K562 (cell line): ENCODE measurements around the gene COX4I2. TPM values are rescaled to one million over a fixed set of nuclear protein-coding genes. Genes with fewer than 3 reads are reported as not detected.

Experiments
- ATF6 ChIP-seq: sonication (generic); formaldehyde crosslinking; IDR thresholded peaks from 2 replicates; pipeline ENCODE4 v1.4.0; 2020; ENCODE audit warnings: mild to moderate bottlenecking, missing genetic modification reagents
- CXXC5 ChIP-seq: fragments of 250-450 bp; sonication (Bioruptor Pico); IDR thresholded peaks from 2 replicates; pipeline ENCODE4 v1.8.0; 2022; ENCODE audit warnings: inconsistent platforms, mild to moderate bottlenecking, moderate library complexity
- E2F5 ChIP-seq: sonication (generic); formaldehyde crosslinking; IDR thresholded peaks from 2 replicates; pipeline ENCODE4 v1.8.0; 2022; ENCODE audit warnings: mild to moderate bottlenecking, missing genetic modification reagents
- FOXM1 ChIP-seq, 2 experiments: fragments of 450-650 bp in 1 of 2; sonication (generic) in 1 of 2; formaldehyde crosslinking in 1 of 2; IDR thresholded peaks; 2 replicates each; pipeline versions ENCODE4 v1.6.1 to v1.9.0; 2017 to 2022; ENCODE audit warnings: low read depth in 2 of 2, mild to moderate bottlenecking in 2 of 2, missing genetic modification reagents in 1 of 2, moderate library complexity in 1 of 2
- JUN ChIP-seq, 2 experiments: sonication (generic) in 1 of 2; formaldehyde crosslinking in 1 of 2; IDR thresholded peaks; 2 replicates each; pipeline versions ENCODE4 v1.6.1 to v1.8.0; 2012 to 2022; ENCODE audit warnings: borderline replicate concordance in 2 of 2, mild to moderate bottlenecking in 2 of 2, improper control_type of control experiment in 1 of 2, low read depth in 1 of 2, low read length in 1 of 2, missing genetic modification reagents in 1 of 2
- KLF1 ChIP-seq: fragments of 450-650 bp; IDR thresholded peaks from 2 replicates; pipeline ENCODE4 v1.6.1; 2016; ENCODE audit warnings: missing genetic modification characterization, missing compliant biosample characterization
- LEF1 ChIP-seq: fragments of 450-650 bp; IDR thresholded peaks from 2 replicates; pipeline ENCODE4 v1.6.1; 2016; ENCODE audit warnings: mild to moderate bottlenecking
- MTA2 ChIP-seq: fragments of 450-650 bp; IDR thresholded peaks from 2 replicates; pipeline ENCODE4 v1.6.1; 2016; ENCODE audit warnings: low read depth
- NFATC3 ChIP-seq: fragments of 450-650 bp; IDR thresholded peaks from 2 replicates; pipeline ENCODE4 v1.6.1; 2017; ENCODE audit warnings: mild to moderate bottlenecking
- PURB ChIP-seq: sonication (generic); formaldehyde crosslinking; IDR thresholded peaks from 2 replicates; pipeline ENCODE4 v1.9.0; 2021; ENCODE audit warnings: low read depth, mild to moderate bottlenecking, missing genetic modification reagents
- SMARCB1 ChIP-seq: IDR thresholded peaks from 2 replicates; pipeline ENCODE4 v1.6.1; 2011; ENCODE audit warnings: improper control_type of control experiment, low read depth; ENCODE audit not compliant: insufficient read length
- ZEB2 ChIP-seq: fragments of 450-650 bp; IDR thresholded peaks from 2 replicates; pipeline ENCODE4 v1.6.1; 2016
- ZFP30 ChIP-seq: fragments of 250-450 bp; sonication (Bioruptor Pico); IDR thresholded peaks from 2 replicates; pipeline ENCODE4 v1.8.0; 2022; ENCODE audit warnings: moderate library complexity, mild to moderate bottlenecking, inconsistent platforms, borderline replicate concordance
- ZNF232 ChIP-seq: sonication (generic); formaldehyde crosslinking; IDR thresholded peaks from 2 replicates; pipeline ENCODE4 v1.8.0; 2022; ENCODE audit warnings: mild to moderate bottlenecking, missing genetic modification reagents
- ZNF280B ChIP-seq: fragments of 250-450 bp; sonication (Bioruptor Pico); IDR thresholded peaks from 2 replicates; pipeline ENCODE4 v1.5.1; 2021; ENCODE audit warnings: mild to moderate bottlenecking
- ZZZ3 ChIP-seq: fragments of 450-650 bp; IDR thresholded peaks from 2 replicates; pipeline ENCODE4 v1.6.1; 2016; ENCODE audit warnings: antibody characterized with exemption, mild to moderate bottlenecking, moderate library complexity
- polyA plus RNA-seq, 8 experiments: library from polyadenylated mRNA; depleted of rRNA in 4 of 8; stranded (reverse) in 5 of 8; unstranded in 3 of 8; fragments of >200 nt; fragmentation: Nextera tagmentation in 2 of 8; fragmentation: Illumina TruSeq in 1 of 8; extraction: Ambion mirVana in 2 of 8; extraction: Trizol in 1 of 8; gene quantifications; 2 replicates each; pipeline versions ENCODE4 v1.2.1 to v1.2.3, GENCODE V29; 2011 to 2014; ENCODE audit warnings: inconsistent platforms in 1 of 8, missing spikeins in 1 of 8
- total RNA-seq, 7 experiments: library from RNA; depleted of rRNA in 6 of 7; stranded (reverse); fragments of >200 nt in 6 of 7; fragmentation: Illumina TruSeq in 2 of 7; extraction: Trizol in 2 of 7; gene quantifications; 2 replicates each; pipeline versions ENCODE4 v1.2.1 to v1.2.3, GENCODE V29; 2011 to 2021; ENCODE audit warnings: low replicate concordance in 1 of 7

Gene COX4I2
- total and polyA plus RNA-seq, 9 of the 15 experiments (the other 6 are each of a cell fraction or from before 2014, with no cell fraction given), result not detected

- TF ChIP-seq CXXC5 (CRISPR knock-in tag), result peak; percentile 42; the same call in 1 of the 2 replicates
- no peak for TF ChIP-seq E2F5
- no peak for TF ChIP-seq PURB
- TF ChIP-seq ZNF280B (CRISPR knock-in tag), result no peak
- no peak for TF ChIP-seq FOXM1 (IDR thresholded peaks at IDR 0.05; ENCODE audit: low read depth)
- TF ChIP-seq FOXM1 (CRISPR knock-in tag; IDR thresholded peaks at IDR 0.05; ENCODE audit: low read depth), result no peak
- TF ChIP-seq NFATC3, result no peak
- peak; percentile 65; the same call in 1 of the 2 replicates for TF ChIP-seq ZEB2
- TF ChIP-seq LEF1, result peak; percentile 95
- TF ChIP-seq SMARCB1, result no peak
- TF ChIP-seq ZFP30 (CRISPR knock-in tag), result no peak
- no peak for TF ChIP-seq ZNF232 (CRISPR knock-in tag)
- TF ChIP-seq KLF1 (tag), result no peak
- no peak for TF ChIP-seq JUN (IDR thresholded peaks at IDR 0.05; ENCODE audit: borderline replicate concordance, low read depth, low read length)
- no peak for TF ChIP-seq JUN (CRISPR knock-in tag; IDR thresholded peaks at IDR 0.05; ENCODE audit: borderline replicate concordance)
- TF ChIP-seq ATF6 (CRISPR knock-in tag), result peak; percentile 65; the same call in 1 of the 2 replicates
- TF ChIP-seq ZZZ3, result no peak
- peak; percentile 79 for TF ChIP-seq MTA2
Measured at GRCh38 chr20:31606804-31607639, 30.7 kb upstream of the COX4I2 start (continued).
